HG02588 (cell line): Measurements from ENCODE around the gene PRR14L.
"Not testable (repeated sequence)": the region's sequence is repeated elsewhere in the genome, so short reads cannot be mapped to it uniquely, and the experiment has no call there.

Experiments used
- ATAC-seq: cut with Tn5 transposase; IDR thresholded peaks from one replicate; pipeline ENCODE4 v1.9.1; 2021; ENCODE audit warnings: mild to moderate bottlenecking, moderate library complexity; ENCODE audit not compliant: unreplicated experiment

Gene PRR14L

DNA sequence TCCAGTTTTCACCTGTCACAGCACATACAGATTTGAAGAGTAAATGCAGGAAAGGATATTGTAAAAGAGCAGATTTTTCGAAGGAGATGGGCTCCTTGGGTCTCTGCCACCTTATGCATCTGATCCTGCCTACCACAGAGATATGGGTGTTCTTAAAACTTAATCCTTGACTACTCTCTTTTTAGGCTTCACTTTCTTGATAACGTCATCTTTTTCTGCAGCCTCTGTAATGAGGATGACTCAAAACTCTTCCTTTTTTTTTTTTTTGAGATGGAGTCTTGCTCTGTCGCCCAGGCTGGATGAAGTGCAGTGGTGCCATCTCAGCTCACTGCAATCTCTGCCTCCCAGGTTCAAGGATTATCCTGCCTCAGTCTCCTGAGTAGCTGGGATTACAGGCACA lies 7.8 kb downstream of the PRR14L start:
- ATAC-seq = no peak

DNA sequence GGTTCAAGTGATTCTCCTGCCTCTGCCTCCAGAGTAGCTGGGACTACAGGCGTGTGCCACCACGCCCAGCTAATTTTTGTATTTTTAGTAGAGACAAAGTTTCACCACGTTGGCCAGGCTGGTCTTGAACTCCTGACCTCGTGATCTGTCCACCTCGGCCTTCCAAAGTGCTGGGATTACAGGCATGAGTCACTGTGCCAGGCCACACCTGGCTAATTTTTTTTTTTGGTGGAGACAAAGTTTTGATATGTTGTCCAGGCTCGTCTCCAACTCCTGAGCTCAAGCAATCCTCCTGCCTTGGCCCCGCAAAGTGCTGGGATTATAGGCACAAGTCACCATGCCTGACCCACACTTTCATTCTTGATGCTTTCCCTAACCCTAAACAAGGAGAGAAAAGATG lies 9.6 kb downstream of the PRR14L start:
- not testable (repeated sequence) for ATAC-seq

DNA sequence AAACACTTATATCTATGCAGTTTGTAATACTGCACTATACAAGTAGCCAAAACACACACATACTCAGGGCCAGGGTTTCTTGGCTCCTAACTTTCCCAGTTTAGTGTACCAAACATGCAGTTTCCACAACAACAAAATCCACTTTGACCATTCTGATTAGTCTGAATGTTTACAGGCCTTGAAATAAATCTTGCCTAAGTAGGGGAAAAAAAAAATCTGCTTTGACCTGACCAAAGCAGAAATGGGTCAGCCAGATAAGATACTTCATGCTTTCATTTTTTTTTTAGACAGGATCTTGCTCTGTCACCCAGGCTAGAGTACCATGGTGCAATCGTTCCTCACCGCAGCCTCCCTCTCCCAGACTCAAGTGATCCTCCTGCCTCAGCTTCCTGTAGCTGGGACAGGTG lies 10.1 kb downstream of the PRR14L start:
- no peak for ATAC-seq

DNA sequence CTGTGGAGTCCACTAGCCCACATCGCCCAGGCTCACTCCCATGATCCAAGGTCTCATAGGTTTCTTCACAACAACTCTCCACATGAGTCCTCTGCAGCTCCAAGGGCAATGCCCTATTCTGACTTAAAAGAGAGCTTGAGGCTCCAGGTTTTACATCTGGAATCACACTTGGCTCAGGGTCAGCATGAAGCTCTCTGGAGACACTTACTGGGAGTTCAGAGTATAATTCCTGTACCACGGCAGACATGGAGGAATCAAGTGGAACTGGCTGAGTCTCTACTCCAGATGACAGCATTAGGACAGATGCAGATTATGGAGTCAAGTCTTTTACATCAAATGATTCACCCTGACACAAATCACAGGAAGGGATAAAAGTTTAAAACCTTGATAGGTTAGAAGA lies 11.4 kb downstream of the PRR14L start:
- no peak for ATAC-seq

DNA sequence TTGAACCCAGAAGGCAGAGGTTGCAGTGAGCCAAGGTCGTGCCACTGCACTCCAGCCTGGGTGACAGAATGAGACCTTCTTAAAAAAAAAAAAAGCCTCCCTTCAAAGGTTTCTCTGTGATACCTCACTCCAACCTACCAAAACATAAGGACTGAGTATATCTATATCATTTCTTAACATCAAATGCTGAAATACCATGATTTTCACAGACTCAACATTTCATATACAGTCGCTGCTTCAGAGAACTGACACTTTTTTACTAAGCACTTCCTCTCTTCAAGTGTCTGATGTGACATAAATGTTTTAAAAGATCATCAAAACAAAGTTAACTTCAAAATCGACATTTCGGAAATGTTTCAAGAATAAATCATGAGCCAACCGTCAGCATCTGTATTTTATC lies 12.0 kb downstream of the PRR14L start:
- ATAC-seq = no peak

DNA sequence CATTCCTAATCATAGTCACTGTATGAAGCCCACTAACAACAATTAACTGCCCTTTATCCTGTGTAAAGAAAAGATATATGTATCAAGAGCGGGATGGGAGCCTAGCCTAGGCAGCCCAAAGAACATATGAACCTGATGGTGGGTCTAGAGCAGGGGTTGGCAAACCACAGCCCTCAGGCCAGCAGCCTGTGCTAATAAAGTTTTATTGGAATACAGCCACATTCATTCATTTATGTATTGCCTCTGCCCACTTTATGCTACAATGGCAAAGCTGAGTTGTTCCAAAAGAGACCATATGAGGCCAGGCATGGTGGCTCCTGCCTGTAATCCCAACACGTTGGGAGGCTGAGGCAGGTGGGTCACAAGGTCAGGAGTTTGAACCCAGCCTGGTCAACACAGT lies 13.5 kb downstream of the PRR14L start:
- no peak for ATAC-seq

DNA sequence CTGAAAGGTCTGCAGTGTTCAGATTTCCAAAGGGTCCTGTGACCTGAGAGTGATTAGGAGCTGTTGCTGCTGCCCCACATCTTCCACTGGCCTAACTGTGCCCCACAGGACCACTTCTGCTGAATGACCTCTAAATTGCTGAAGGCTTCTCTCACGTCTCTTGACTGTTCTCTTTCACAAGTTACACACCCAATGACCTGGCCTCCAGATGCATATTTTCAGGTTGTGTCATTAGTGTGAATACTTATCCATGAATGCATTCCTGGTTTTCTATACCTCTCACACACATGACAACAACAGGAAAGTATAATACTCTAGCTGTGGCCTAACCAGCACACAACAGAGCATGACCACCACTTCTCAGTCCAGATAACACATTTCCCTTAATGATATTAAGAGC lies 15.4 kb downstream of the PRR14L start:
- no peak for ATAC-seq

DNA sequence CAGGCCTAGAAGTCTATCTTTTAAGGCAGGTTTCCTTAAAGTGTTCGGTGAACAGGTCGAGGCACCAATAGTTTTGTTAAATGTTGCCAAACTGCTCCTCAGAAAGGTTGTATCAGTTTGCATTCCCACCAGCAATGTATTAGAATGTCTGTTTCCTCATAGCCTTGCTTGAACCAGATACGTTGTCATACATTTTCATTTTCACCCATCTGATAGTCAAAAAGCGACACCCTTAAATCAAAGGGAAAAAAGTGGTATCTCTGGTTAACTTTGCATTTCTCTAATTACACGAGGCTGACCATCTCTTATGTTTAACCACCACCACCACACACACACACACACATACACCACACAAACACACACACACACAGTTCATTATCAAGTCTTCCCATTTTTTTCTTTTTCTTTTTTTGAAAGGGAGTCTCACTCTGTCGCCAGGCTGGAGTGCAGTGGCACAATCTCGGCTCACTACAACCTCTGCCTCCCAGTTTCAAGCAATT lies 16.3 kb downstream of the PRR14L start:
- ATAC-seq = no peak

DNA sequence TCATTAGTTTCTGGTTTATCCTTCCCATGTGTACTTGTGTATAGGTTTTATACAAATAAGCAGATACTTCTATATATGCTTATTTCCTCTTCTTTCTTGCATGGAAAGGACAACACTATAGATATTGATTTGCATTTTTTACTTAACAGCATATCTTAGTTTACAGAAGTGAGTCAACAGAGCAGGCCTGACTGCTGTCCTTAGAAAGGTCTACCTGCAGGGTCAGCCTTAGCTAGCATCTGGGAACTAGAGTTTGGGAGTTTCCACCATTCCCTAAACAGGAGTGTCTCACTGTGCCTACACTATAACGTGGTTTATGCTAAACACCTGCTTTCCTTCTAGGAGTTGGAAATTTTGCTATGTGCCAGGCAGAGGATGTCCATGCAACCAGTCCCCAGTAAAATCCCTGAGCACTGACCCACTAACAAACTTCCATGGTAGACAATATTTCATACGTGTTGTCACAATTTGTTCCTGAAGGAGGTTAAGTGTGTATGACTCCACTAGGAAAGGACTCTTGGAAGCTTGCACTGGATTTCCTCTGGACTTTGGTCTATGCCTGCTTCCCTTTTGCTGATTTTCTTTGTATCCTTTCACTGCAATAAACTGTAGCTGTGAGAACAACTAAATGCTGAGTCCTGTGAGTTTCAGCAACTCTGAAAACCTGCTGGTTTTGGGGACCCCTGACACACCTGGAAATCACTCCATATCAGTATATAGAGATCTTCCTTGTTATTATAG lies 17.7 kb downstream of the PRR14L start:
- no peak for ATAC-seq

DNA sequence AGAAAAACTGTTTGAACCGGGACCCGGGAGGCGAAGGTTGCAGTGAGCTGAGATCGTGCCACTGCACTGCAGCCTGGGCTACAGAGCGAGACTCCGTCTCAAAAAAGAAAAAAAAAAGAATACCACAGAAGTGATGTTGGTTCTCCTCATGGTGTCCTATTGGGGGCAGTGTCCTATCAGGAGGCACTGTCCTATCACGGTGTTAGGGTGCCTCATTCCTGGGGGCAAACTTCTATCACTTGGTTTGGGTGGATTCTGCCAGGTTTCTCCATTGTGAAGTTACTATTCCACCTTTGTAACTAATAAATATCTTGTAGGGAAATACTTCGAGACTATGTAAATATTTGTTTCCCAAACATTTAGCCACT lies 19.6 kb downstream of the PRR14L start:
- no peak for ATAC-seq

DNA sequence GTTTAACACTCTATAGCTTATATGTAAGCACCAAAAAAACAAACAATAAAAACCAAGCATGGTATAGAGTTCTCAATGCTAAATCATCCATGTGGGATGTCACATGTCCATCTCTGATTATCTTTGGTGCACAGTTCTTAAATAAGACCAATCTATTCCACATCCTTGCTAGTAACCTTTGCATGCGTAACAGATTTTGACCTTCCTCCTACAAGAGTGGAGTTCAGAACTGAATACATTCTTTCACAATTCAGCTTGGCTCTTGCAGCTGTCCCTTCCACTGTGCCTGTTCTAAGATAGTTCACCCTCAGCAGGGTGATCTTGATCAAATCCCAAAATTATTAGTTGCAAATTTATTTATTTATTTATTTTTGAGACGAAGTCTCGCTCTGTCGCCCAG lies 21.1 kb downstream of the PRR14L start:
- no peak for ATAC-seq

DNA sequence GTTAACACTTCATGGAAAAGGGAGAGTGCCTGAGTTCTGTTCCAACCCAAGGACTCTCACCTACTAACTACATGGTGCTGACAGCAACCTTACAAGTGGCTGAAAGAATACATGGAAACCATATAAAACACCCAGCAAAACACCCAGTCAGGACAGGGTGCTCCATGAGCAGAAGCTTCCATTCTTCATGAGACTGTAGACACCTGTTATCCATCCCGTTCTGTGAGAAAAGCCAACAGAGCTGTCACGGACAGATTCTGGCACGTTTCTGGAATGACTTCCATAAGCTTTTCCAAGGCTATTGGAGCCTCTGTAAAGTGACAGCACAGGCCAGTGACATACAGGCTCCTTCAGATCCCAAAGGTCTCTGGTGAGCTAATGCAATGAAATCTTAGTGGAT lies 23.2 kb downstream of the PRR14L start:
- no peak for ATAC-seq

DNA sequence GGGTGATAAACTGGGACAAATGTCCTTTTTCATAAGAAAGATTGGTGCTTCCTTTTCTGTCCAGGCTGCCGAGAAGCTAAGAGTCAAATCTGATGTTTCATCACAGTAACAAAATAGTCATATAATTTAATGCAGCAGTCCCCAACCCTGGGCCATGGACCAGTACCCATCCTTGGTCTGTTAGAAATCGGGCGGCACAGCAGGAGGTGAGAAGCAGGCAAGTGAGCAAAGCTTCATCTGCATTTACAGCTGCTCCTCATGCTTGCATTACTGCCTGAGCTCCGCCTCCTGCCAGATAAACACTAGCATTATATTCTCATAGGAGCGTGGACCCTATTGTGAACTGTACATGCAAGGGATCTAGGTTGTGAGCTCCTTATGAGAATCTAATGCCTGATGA lies 26.2 kb downstream of the PRR14L start:
- ATAC-seq = no peak

DNA sequence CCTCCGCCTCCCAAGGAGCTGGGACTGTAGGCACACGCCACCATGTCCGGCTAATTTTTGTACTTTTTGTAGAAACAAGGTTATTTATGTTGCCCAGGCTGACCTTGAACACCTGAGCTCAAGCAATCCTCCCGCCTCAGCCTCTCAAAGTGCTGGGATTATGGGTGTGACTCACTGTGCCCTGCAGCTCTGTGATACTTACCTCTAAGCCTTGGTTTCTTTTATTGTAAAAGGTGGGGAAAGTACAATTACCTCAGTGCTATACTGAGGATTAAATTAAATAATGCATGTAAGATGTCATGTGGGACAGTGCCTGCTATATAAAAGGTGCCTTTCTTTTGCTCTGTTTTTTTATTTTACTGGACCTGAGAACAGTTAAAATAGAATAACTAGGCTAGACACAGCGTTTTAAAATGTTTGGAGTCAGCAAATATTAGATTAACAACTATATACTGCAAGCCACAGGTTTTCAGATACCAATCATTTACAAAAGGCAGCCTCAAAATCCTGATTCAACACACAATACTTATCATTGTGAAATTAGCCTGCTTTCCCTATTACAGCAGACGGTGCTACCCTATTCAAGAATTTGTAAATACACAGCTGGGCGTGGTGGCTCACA lies 30.0 kb downstream of the PRR14L start:
- ATAC-seq = no peak

DNA sequence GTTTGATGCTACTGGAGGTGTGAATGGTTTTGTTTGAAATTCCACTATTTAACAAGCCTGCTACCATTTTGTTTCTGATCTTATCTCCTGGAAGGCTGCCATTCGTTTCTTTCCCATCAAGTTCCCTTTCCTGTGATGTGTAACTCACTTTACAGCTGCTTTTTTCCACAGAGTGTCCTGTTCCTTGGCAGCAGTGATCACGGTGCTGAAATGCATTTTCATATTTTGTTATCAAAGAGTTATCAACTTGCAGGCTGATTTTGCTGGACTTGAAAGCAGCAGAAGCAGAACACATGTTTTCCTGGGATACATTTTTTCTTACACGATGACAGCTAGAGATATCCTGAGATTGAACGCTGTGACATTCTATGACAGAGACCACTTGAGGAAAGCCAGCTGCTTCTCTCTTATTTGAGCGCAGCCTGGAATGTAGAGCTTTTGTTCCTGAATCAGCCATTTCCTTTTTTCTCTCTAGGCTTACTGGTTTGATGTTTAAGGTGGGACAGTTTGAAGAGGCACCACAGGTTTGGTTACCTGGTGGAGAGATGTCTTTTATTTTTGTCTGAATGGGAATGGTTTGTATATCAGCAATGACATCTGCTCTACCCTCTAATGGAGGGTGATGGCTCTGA lies 34.7 kb downstream of the PRR14L start:
- no peak for ATAC-seq

DNA sequence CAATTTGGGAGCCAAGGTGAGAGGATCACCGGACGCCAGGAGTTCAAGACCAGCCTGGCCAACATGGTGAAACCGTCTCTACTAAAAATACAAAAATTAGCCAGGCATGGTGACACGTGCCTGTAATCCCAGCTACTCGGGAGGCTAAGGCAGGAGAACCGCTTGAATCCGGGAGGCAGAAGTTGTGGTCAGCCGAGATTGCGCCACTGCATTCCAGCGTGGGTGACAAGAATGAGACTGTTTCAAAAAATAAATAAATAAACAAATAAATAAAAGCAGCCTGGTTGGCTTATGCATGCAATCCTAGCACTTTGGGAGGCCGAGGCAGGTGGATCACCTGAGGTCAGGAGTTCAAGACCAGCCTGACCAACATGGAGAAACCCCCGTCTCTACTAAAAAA lies 38.7 kb downstream of the PRR14L start:
- not testable (repeated sequence) for ATAC-seq

DNA sequence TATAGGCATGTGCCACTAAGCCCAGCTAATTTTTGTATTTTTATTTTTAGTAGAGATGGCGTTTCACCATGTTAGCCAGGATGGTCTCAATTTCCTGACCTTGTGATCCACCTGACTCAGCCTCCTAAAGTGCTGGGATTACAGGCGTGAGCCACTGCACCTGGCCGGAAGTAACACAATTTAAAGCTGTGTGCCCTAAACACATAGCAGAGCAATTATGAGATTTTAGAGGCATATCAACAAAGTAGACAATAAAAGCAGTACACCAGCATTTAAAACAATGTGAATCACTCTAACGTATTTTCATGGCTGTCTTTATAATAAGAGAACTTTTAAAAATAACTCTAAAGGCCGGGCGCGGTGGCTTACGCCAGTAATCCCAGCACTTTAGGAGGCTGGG lies 42.4 kb downstream of the PRR14L start:
- no peak for ATAC-seq

DNA sequence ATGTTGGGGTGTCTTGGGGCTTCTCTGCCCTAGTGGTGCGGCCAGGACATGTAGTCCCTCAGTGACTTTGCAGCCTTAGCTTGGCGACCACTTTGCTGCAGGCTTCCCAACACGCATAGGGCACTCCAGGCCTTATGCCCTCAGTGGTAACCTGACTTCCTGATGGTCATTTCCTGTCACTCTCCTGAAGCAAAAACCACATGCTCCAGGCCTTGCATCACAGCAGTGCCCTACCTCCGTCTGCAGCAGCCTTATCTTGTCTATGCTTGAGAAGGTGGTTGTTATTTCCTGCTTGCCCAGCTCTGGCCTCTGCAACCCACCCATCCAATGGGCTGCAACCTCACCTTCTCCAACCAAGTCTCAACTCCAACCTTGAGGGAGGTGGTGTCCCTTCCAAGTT lies 54.5 kb downstream of the PRR14L start:
- no peak for ATAC-seq

DNA sequence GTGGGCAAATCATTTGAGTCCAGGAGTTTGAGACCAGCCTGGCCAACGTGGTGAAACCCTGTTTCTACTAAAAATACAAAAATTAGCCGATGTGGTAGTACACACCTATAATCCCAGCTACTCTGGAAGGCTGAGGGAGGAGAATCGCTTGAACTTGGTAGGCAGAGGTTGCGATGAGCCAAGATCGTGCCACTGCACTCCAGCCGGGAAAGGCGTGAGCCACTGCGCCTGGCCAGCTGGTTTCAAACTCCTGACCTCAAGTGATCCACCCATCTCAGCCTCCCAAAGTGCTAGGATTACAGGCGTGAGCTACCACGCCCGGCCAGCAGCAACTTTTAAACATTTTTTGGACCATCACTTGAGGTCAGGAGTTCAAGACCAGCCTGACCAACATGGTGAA lies 55.9 kb downstream of the PRR14L start:
- not testable (repeated sequence) for ATAC-seq

DNA sequence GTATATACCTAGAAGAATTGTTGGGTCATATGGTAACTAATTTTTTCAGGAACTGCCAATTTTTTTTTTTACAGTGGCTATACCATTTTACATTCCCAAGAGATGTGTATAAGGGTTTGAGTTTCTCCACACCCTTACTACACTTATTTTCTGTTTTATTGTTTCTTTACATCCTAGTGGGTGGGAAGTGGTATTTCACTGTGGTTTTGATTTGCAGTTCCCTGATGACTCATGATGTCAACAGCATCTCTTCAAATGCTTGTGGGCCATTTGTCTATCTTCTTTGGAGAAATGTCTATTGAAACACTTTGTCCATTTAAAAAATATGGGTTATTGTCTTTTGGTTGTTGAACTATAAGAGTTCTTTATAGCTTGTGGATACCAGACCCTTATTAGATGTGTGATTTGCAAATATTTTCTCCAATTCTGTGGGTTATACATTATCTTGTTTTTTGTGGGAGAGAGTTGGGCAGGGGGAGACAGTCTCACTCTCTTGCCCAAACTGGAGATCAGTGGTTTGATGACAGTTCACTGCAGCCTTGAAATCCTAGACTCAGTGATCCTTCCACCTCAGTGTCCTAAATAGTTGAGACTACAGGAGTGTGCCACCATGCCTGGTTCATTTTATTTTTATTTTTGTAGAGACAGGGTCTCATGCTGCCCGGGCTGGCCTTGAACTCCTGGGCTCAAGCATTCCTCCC lies 57.6 kb downstream of the PRR14L start:
- no peak for ATAC-seq

DNA sequence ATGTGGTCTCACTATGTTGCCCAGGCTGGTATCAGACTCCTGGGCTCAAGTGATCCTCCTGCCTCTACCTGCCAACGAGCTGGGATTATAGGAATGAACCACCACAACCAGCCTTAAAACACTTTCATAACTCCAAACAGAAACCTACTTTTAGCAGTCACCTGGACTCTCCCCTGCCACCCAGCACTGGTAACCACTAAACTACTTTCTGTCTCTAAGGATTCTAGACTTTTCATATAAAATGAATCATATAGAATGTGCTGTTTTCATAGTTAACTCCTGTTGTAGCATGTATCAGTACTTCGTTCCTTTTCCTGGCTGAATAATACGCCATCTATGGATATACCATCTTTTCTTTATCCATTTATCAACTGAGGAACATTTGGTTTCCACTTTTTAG lies 58.5 kb downstream of the PRR14L start:
- no peak for ATAC-seq
